OCI-LY7 (cell line): Measurements from ENCODE around the gene SOX13.

Experiments used
- CTCF ChIP-seq: fragments of 200-600 bp; sonication (generic); conservative IDR thresholded peaks from 2 replicates; pipeline ENCODE4 v1.5.1; 2014; ENCODE audit warnings: mild to moderate bottlenecking, antibody characterized with exemption, low read length, moderate library complexity, mixed read lengths
- EZH2phosphoT487 ChIP-seq: fragments of 200-600 bp; sonication (generic); IDR thresholded peaks from 2 replicates; pipeline ENCODE4 v1.6.1; 2018; ENCODE audit warnings: low read depth, borderline replicate concordance, mild to moderate bottlenecking, mixed run types, antibody characterized with exemption, low read length, moderate library complexity, mixed read lengths

GRCh38 chr1:204150702-204151551 lies 78.0 kb downstream of the SOX13 start:
- TF ChIP-seq CTCF (no peak), EZH2phosphoT487 (no peak)
